Tibial nerve (tissue), 3 donors: ENCODE measurements around the gene ARPC5L.

ENCODE experiments used
- CTCF ChIP-seq, 5 experiments: fragments of 200-600 bp in 3 of 5; fragments of 450-650 bp in 2 of 5; sonication (generic) in 3 of 5; IDR thresholded peaks; one replicate each; pipeline ENCODE4 v1.5.1; 2016 to 2019; ENCODE audit warnings: antibody characterized with exemption in 5 of 5, mild to moderate bottlenecking in 3 of 5, moderate library complexity in 2 of 5
- POLR2A ChIP-seq, 2 donors: fragments of 450-650 bp; IDR thresholded peaks; one replicate each; pipeline ENCODE4 v1.6.1; 2017; ENCODE audit warnings: antibody characterized with exemption in 2 of 2, mild to moderate bottlenecking in 2 of 2, moderate library complexity in 2 of 2

GRCh38 chr9:124813041-124813440, 48.9 kb upstream of the ARPC5L start:
- TF ChIP-seq CTCF (IDR thresholded peaks at IDR 0.05) (no peak), POLR2A (IDR thresholded peaks at IDR 0.05) (no peak)
